H1 (cell line): ENCODE measurements around the gene C2orf92. TPM values are rescaled to one million over a fixed set of nuclear protein-coding genes. Genes with fewer than 3 reads are reported as not detected.

Experiments
- CTCF ChIA-PET: fragments of 300-600 bp; sonication (Branson Sonifier 250); formaldehyde crosslinking; loops from one replicate; lab custom pipeline; 2021; ENCODE audit not compliant: partially characterized antibody; lab: Charles Lee
- POLR2A ChIA-PET: fragments of 300-600 bp; sonication (Branson Sonifier 250); formaldehyde crosslinking; loops from one replicate; lab custom pipeline; 2021; ENCODE audit warnings: inconsistent platforms; ENCODE audit not compliant: partially characterized antibody; lab: Charles Lee
- DNase-seq, 2 experiments: peaks; one replicate each; pipeline versions ENCODE4 v3.0.0 to v3.0.0-alpha.2; 2010 to 2022; ENCODE audit warnings: low spot score in 2 of 2, low read depth in 1 of 2, mixed read lengths in 1 of 2
- FAIRE-seq: peaks from 2 replicates; lab custom pipeline; 2011; peaks lifted over from hg19 to GRCh38; lab: Jason Lieb, UNC
- H2AFZ ChIP-seq: 2 replicates; pipeline ENCODE4 v1.8.1; 2012; ENCODE audit warnings: low read length, inconsistent platforms
- H2AK5ac ChIP-seq: 2 replicates; pipeline ENCODE4 v1.6.1; 2013; ENCODE audit warnings: low read depth, low read length
- H2BK120ac ChIP-seq: replicated peaks from 2 replicates; pipeline ENCODE3; 2013; ENCODE audit warnings: low read depth, low read length, inconsistent platforms
- H2BK12ac ChIP-seq: 2 replicates; pipeline ENCODE4 v1.6.1; 2013; ENCODE audit warnings: low read depth, low read length
- H2BK15ac ChIP-seq: 2 replicates; pipeline ENCODE4 v1.6.1; 2013; ENCODE audit warnings: low read length
- H2BK20ac ChIP-seq: 2 replicates; pipeline ENCODE4 v1.6.1; 2013; ENCODE audit warnings: low read length
- H2BK5ac ChIP-seq: 2 replicates; pipeline ENCODE4 v1.6.1; 2013; ENCODE audit warnings: low read depth, low read length
- H3K14ac ChIP-seq: 2 replicates; pipeline ENCODE4 v1.6.1; 2013; ENCODE audit warnings: inconsistent platforms; ENCODE audit not compliant: insufficient read length
- H3K18ac ChIP-seq: 2 replicates; pipeline ENCODE4 v1.6.1; 2013; ENCODE audit warnings: low read length; ENCODE audit errors: extremely low read depth
- H3K23ac ChIP-seq: 2 replicates; pipeline ENCODE4 v1.6.1; 2013; ENCODE audit warnings: inconsistent platforms; ENCODE audit not compliant: insufficient read length
- H3K23me2 ChIP-seq: 2 replicates; pipeline ENCODE4 v1.6.1; 2013; ENCODE audit warnings: low read depth, low read length
- H3K27ac ChIP-seq: 2 replicates; pipeline ENCODE4 v1.6.1; 2011; ENCODE audit warnings: low read depth, low read length, inconsistent platforms
- H3K27me3 ChIP-seq, 4 experiments: replicated peaks in 1 of 4; 1 replicate in 1 of 4; 2 replicates in 3 of 4; pipeline versions ENCODE4 v1.6.1 to v1.8.1; 2011 to 2013; ENCODE audit warnings: low read length in 3 of 4, mild to moderate bottlenecking in 3 of 4, inconsistent platforms in 2 of 4, mixed read lengths in 2 of 4, moderate library complexity in 1 of 4; ENCODE audit not compliant: control insufficient read depth in 3 of 4, insufficient read depth in 3 of 4; ENCODE audit errors: extremely low read depth in 1 of 4
- H3K36me3 ChIP-seq, 4 experiments: 2 replicates each; pipeline versions ENCODE4 v1.6.1 to v1.8.1; 2011 to 2013; ENCODE audit warnings: mild to moderate bottlenecking in 4 of 4, low read length in 3 of 4, moderate library complexity in 2 of 4, control low read depth in 1 of 4, inconsistent platforms in 1 of 4; ENCODE audit not compliant: insufficient read depth in 4 of 4, control insufficient read depth in 2 of 4
- H3K4ac ChIP-seq: replicated peaks from 2 replicates; pipeline ENCODE3; 2013; ENCODE audit warnings: low read length, low read depth, mixed read lengths, inconsistent platforms; ENCODE audit not compliant: insufficient read length
- H3K4me1 ChIP-seq, 4 experiments: replicated peaks in 1 of 4; 1 replicate in 1 of 4; 2 replicates in 3 of 4; pipeline versions ENCODE4 v1.6.1 to v1.8.1; 2011 to 2013; ENCODE audit warnings: low read length in 3 of 4, inconsistent platforms in 2 of 4, mixed read lengths in 1 of 4; ENCODE audit not compliant: insufficient read depth in 4 of 4, control insufficient read depth in 3 of 4
- H3K4me2 ChIP-seq, 2 experiments: 2 replicates each; pipeline versions ENCODE4 v1.6.1 to v1.8.1; 2011 to 2013; ENCODE audit warnings: low read depth in 2 of 2, low read length in 2 of 2, control low read depth in 1 of 2, inconsistent platforms in 1 of 2, mild to moderate bottlenecking in 1 of 2; ENCODE audit not compliant: insufficient read depth in 1 of 2
- H3K4me3 ChIP-seq, 4 experiments: fragments of 200-600, 300-600 bp in 1 of 4; sonication (generic), shearing (Covaris generic), sonication (Bioruptor Twin) in 1 of 4; 2 replicates each; pipeline versions ENCODE4 v1.5.1 to v1.8.1; 2011 to 2016; ENCODE audit warnings: low read length in 4 of 4, low read depth in 3 of 4, control low read depth in 2 of 4, inconsistent platforms in 2 of 4, mild to moderate bottlenecking in 2 of 4, mixed read lengths in 1 of 4, moderate library complexity in 1 of 4; ENCODE audit not compliant: insufficient read depth in 2 of 4; ENCODE audit errors: extremely low read depth in 1 of 4
- H3K56ac ChIP-seq: replicated peaks from 2 replicates; pipeline ENCODE3; 2013; ENCODE audit warnings: low read depth, mild to moderate bottlenecking, mixed read lengths, low read length, inconsistent platforms; ENCODE audit not compliant: insufficient read length
- H3K79me1 ChIP-seq: 2 replicates; pipeline ENCODE4 v1.6.1; 2013; ENCODE audit warnings: low read depth, low read length, control low read depth
- H3K79me2 ChIP-seq, 2 experiments: 2 replicates each; pipeline versions ENCODE4 v1.6.1 to v1.8.1; 2012 to 2013; ENCODE audit warnings: low read length in 2 of 2, mild to moderate bottlenecking in 2 of 2, inconsistent platforms in 1 of 2; ENCODE audit not compliant: insufficient read depth in 2 of 2, control insufficient read depth in 1 of 2
- H3K9ac ChIP-seq, 4 experiments: replicated peaks in 1 of 4; 1 replicate in 1 of 4; 2 replicates in 3 of 4; pipeline versions ENCODE4 v1.6.1 to v1.8.1; 2011 to 2013; ENCODE audit warnings: low read depth in 3 of 4, low read length in 3 of 4, control low read depth in 2 of 4, mild to moderate bottlenecking in 2 of 4, moderate library complexity in 2 of 4, inconsistent platforms in 1 of 4; ENCODE audit errors: extremely low read depth in 1 of 4
- H3K9me3 ChIP-seq, 2 experiments: 2 replicates each; pipeline versions ENCODE4 v1.6.1 to v1.8.1; 2012 to 2013; ENCODE audit warnings: mild to moderate bottlenecking in 2 of 2, moderate library complexity in 2 of 2, control low read depth in 1 of 2, inconsistent platforms in 1 of 2, low read depth in 1 of 2, low read length in 1 of 2, mixed read lengths in 1 of 2; ENCODE audit not compliant: insufficient read depth in 2 of 2
- H4K20me1 ChIP-seq, 2 experiments: replicated peaks in 1 of 2; 2 replicates each; pipeline versions ENCODE3 to v1.8.1; 2011 to 2013; ENCODE audit warnings: inconsistent platforms in 2 of 2, low read length in 2 of 2, mild to moderate bottlenecking in 1 of 2; ENCODE audit not compliant: insufficient read depth in 2 of 2, control insufficient read depth in 1 of 2
- H4K5ac ChIP-seq: 2 replicates; pipeline ENCODE4 v1.6.1; 2013; ENCODE audit warnings: low read length, low read depth, mixed read lengths, inconsistent platforms; ENCODE audit not compliant: insufficient read length
- H4K8ac ChIP-seq: 2 replicates; pipeline ENCODE4 v1.8.0; 2013; ENCODE audit warnings: mild to moderate bottlenecking, moderate library complexity, low read length, inconsistent platforms; ENCODE audit not compliant: insufficient read depth; ENCODE audit errors: extremely low read depth
- H4K91ac ChIP-seq: replicated peaks from 2 replicates; pipeline ENCODE3; 2013; ENCODE audit warnings: low read length, mixed read lengths, inconsistent platforms; ENCODE audit not compliant: insufficient read length
- CHD1 ChIP-seq: IDR thresholded peaks from 2 replicates; pipeline ENCODE4 v1.6.1; 2012; ENCODE audit warnings: low read depth, low read length, improper control_type of control experiment
- CTBP2 ChIP-seq: IDR thresholded peaks from 2 replicates; pipeline ENCODE4 v1.7.0; 2011; ENCODE audit warnings: borderline replicate concordance, mild to moderate bottlenecking, moderate library complexity, mixed read lengths, low read length; ENCODE audit not compliant: insufficient read depth, insufficient read length
- EP300 ChIP-seq, 2 experiments: IDR thresholded peaks; 1 replicate in 1 of 2; 2 replicates in 1 of 2; pipeline ENCODE4 v1.6.1; 2011 to 2012; ENCODE audit warnings: low read depth in 2 of 2, low read length in 2 of 2, mild to moderate bottlenecking in 2 of 2, borderline replicate concordance in 1 of 2, inconsistent platforms in 1 of 2, moderate library complexity in 1 of 2
- GTF2F1 ChIP-seq: IDR thresholded peaks from 2 replicates; pipeline ENCODE4 v1.6.1; 2012; ENCODE audit warnings: low read depth, low read length, improper control_type of control experiment, borderline replicate concordance
- HDAC6 ChIP-seq: IDR thresholded peaks from one replicate; pipeline ENCODE4 v1.7.1; 2012; ENCODE audit warnings: low read depth, mild to moderate bottlenecking, inconsistent platforms, low read length, moderate library complexity
- MAX ChIP-seq: IDR thresholded peaks from 2 replicates; pipeline ENCODE4 v1.6.1; 2012; ENCODE audit warnings: inconsistent platforms
- POLR2A ChIP-seq, 2 experiments: IDR thresholded peaks; 1 replicate in 1 of 2; 2 replicates in 1 of 2; pipeline ENCODE4 v1.6.1; 2011; ENCODE audit warnings: low read depth in 2 of 2, low read length in 2 of 2, mild to moderate bottlenecking in 2 of 2; ENCODE audit errors: control extremely low read depth in 1 of 2
- RFX5 ChIP-seq: IDR thresholded peaks from 2 replicates; pipeline ENCODE4 v1.6.1; 2011; ENCODE audit warnings: low read depth, low read length, improper control_type of control experiment, borderline replicate concordance
- SAP30 ChIP-seq: fragments of 300-600 bp; sonication (generic); IDR thresholded peaks from 2 replicates; pipeline ENCODE4 v1.7.1; 2012; ENCODE audit warnings: low read length, moderate library complexity, mild to moderate bottlenecking, inconsistent platforms; ENCODE audit not compliant: insufficient read depth, insufficient replicate concordance
- SP2 ChIP-seq: IDR thresholded peaks from 2 replicates; pipeline ENCODE4 v1.6.1; 2012; ENCODE audit warnings: mild to moderate bottlenecking, low read length, inconsistent platforms
- TEAD4 ChIP-seq: IDR thresholded peaks from 2 replicates; pipeline ENCODE4 v1.6.1; 2012; ENCODE audit warnings: low read depth, low read length, inconsistent platforms, mixed read lengths
- WGBS, 2 experiments: shearing (Covaris generic) in 1 of 2; methylation state at CpG; one replicate each; pipeline versions ENCODE4 v1.1.6 to v1.1.7; 2013 to 2015; ENCODE audit warnings: low lambda C conversion rate in 2 of 2, mixed read lengths in 2 of 2, inconsistent platforms in 1 of 2, low coverage in 1 of 2, missing lambda C conversion rate in 1 of 2; ENCODE audit not compliant: insufficient replicate concordance in 2 of 2, insufficient coverage in 1 of 2, insufficient read length in 1 of 2; ENCODE audit errors: extremely low coverage in 1 of 2, missing lambda C conversion rate in 1 of 2; 5-methylcytosine and 5-hydroxymethylcytosine counted together
- polyA plus RNA-seq, 7 experiments: library from polyadenylated mRNA; depleted of rRNA in 3 of 7; stranded (reverse) in 5 of 7; unstranded in 2 of 7; fragments of >200 nt in 5 of 7; fragments of 200-250 nt in 2 of 7; gene quantifications; 1 replicate in 5 of 7; 2 replicates in 1 of 7; 4 replicates in 1 of 7; pipeline versions ENCODE4 v1.2.1 to v1.2.3, GENCODE V29; 2011 to 2013; ENCODE audit warnings: missing spikeins in 2 of 7, mixed read lengths in 2 of 7
- total RNA-seq: library from RNA; stranded (reverse); fragmentation: NEBNext Ultra II Directional; extraction: Animal tissue kit (Norgen Biotek cat#: 25700); gene quantifications from 2 replicates; pipeline ENCODE4 v1.2.1, GENCODE V29; 2021
- TF ChIP-seq, protein P1 (sequence below): IDR thresholded peaks from 2 replicates; pipeline ENCODE4 v1.6.1; 2011; ENCODE audit warnings: low read length, improper control_type of control experiment

The C2orf92 gene
- total and polyA plus RNA-seq, 2 of the 8 experiments (the other 6 are each of a cell fraction or from before 2014, with no cell fraction given) = 2.3 to 3.7 TPM

GRCh38 chr2:97728091-97728731 lies 58.7 kb downstream of the C2orf92 start:
- Histone ChIP-seq H3K56ac (no peak overlapping the region), H2BK12ac (no peak overlapping the region), H3K36me3 (no peaks in the 10 kb centered on the region), H2BK5ac (no peak overlapping the region), H2BK20ac (no peak overlapping the region), H4K91ac (no peak overlapping the region), H3K4me2 (no peak overlapping the region), H4K8ac (peak overlapping the region; percentile 4; the same call in 1 of the 2 replicates), H2AFZ (no peak overlapping the region), H3K9ac (no peak overlapping the region), H2BK15ac (no peak overlapping the region), H2BK120ac (no peak overlapping the region), H4K20me1 (peaks cover 0 to 2% of the 10 kb centered on the region in 2 experiments), H4K5ac (no peak overlapping the region), H3K79me2 (no peaks in the 10 kb centered on the region), H3K27ac (no peak overlapping the region), H3K14ac (no peak overlapping the region), H3K23me2 (no peaks in the 10 kb centered on the region), H3K27me3 (no peaks in the 10 kb centered on the region), H3K9me3 (no peaks in the 10 kb centered on the region), H3K23ac (no peak overlapping the region), H3K4me1 (no peaks in the 10 kb centered on the region; a peak in 1 of 7 replicates), H2AK5ac (no peak overlapping the region), H3K18ac (no peak overlapping the region), H3K4me3 (no peak overlapping the region), H3K79me1 (no peaks in the 10 kb centered on the region), H3K4ac (no peak overlapping the region)
- WGBS, 2 experiments = 91% methylated on average over 12 of the region's 12 CpGs; no CpG with 5 or more reads in 1 of the 2 experiments
- ChIA-PET POLR2A (no interaction called here), CTCF (interaction anchor here (0.7 to 11.0 kb wide), 7 partner anchors 13 to 28 kb away, joined by 3 to 105 read pairs (median 4); no protein-coding TSS in a partner anchor)
- FAIRE-seq (no peak), DNase-seq (no peak)
- no peak for TF ChIP-seq MAX
- TF ChIP-seq POLR2A (IDR thresholded peaks at IDR 0.05; ENCODE audit: control extremely low read depth in 1 of 2, low read depth in 2 of 2, low read length in 2 of 2) = no peak
- TF ChIP-seq RFX5 = no peak
- TF ChIP-seq TEAD4 = no peak
- TF ChIP-seq EP300 (IDR thresholded peaks at IDR 0.05; ENCODE audit: borderline replicate concordance in 1 of 2, low read depth in 2 of 2, low read length in 2 of 2) = no peak
- TF ChIP-seq GTF2F1 = no peak
- TF ChIP-seq HDAC6 = no peak
- TF ChIP-seq SP2 = no peak
- TF ChIP-seq, protein P1, sequence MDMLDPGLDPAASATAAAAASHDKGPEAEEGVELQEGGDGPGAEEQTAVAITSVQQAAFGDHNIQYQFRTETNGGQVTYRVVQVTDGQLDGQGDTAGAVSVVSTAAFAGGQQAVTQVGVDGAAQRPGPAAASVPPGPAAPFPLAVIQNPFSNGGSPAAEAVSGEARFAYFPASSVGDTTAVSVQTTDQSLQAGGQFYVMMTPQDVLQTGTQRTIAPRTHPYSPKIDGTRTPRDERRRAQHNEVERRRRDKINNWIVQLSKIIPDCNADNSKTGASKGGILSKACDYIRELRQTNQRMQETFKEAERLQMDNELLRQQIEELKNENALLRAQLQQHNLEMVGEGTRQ = no peak
- no peak for TF ChIP-seq SAP30
- no peak for TF ChIP-seq CHD1
- TF ChIP-seq CTBP2 = no peak
